HepG2 (cell line): ENCODE measurements around the gene WLS. TPM values are rescaled to one million over a fixed set of nuclear protein-coding genes. Genes with fewer than 3 reads are reported as not detected.

Experiments used
- ATAC-seq: fragments of 200-7000 bp; cut with Tn5 transposase; 3 replicates; pipeline ENCODE4 v1.9.1; 2020; ENCODE audit warnings: mild to moderate bottlenecking, moderate library complexity
- BruUV-seq: library from RNA; stranded (reverse); fragments of 400-500 nt; replicated peaks from 2 replicates; lab custom pipeline; 2021; lab: Mats Ljungman, UMichigan
- CTCF ChIA-PET: fragments of 300-600 bp; formaldehyde crosslinking; extraction: SDS; loops from one replicate; lab custom pipeline; 2021; ENCODE audit warnings: low total read pairs, inconsistent platforms, low intra/inter-chr PET ratio; lab: Yijun Ruan, JAX
- POLR2A ChIA-PET: fragments of 350-600 bp; sonication (Branson Sonifier 250); formaldehyde crosslinking; loops from one replicate; lab custom pipeline; 2020; ENCODE audit warnings: antibody characterized with exemption, inconsistent platforms; lab: Yijun Ruan, JAX
- DNase-seq: peaks from one replicate; pipeline ENCODE4 v3.0.0-alpha.2; 2015; ENCODE audit warnings: low spot score
- FAIRE-seq: peaks from 3 replicates; lab custom pipeline; 2011; peaks lifted over from hg19 to GRCh38; lab: Jason Lieb, UNC
- H2AFZ ChIP-seq: one replicate; pipeline ENCODE4 v1.6.1; 2011; ENCODE audit warnings: low read length, inconsistent platforms
- H3K27ac ChIP-seq: fragments of 300-600 bp; 3 replicates; pipeline ENCODE4 v1.8.0; 2011; ENCODE audit warnings: mixed run types, mild to moderate bottlenecking, mixed read lengths, low read length, inconsistent platforms; ENCODE audit not compliant: insufficient read depth; ENCODE audit errors: extremely low read length
- H3K27me3 ChIP-seq, 2 experiments: fragments of 200-600 bp in 1 of 2; 2 replicates in 1 of 2; 3 replicates in 1 of 2; pipeline versions ENCODE4 v1.6.0 to v1.8.0; 2011; ENCODE audit warnings: low read length in 2 of 2, mild to moderate bottlenecking in 2 of 2, moderate library complexity in 2 of 2, inconsistent platforms in 1 of 2; ENCODE audit not compliant: insufficient read depth in 2 of 2, control insufficient read depth in 1 of 2
- H3K36me3 ChIP-seq, 2 experiments: fragments of 200-600 bp in 1 of 2; replicated peaks in 1 of 2; 2 replicates in 1 of 2; 3 replicates in 1 of 2; pipeline versions ENCODE4 v1.5.1 to v1.8.0; 2011; ENCODE audit warnings: low read length in 2 of 2, inconsistent platforms in 1 of 2; ENCODE audit not compliant: insufficient read depth in 2 of 2, control insufficient read depth in 1 of 2
- H3K4me1 ChIP-seq: 2 replicates; pipeline ENCODE4 v1.5.1; 2012; ENCODE audit warnings: low read length, inconsistent platforms; ENCODE audit not compliant: insufficient read depth
- H3K4me2 ChIP-seq: 2 replicates; pipeline ENCODE4 v1.6.0; 2011; ENCODE audit warnings: low read depth, low read length, inconsistent platforms
- H3K4me3 ChIP-seq, 3 experiments: fragments of 200-600 bp in 1 of 3; sonication (generic), shearing (Covaris generic) in 1 of 3; replicated peaks in 1 of 3; 2 replicates each; pipeline ENCODE4 v1.5.1; 2011 to 2016; ENCODE audit warnings: low read length in 3 of 3, inconsistent platforms in 2 of 3, low read depth in 2 of 3, mild to moderate bottlenecking in 2 of 3, control low read depth in 1 of 3, mixed read lengths in 1 of 3; ENCODE audit not compliant: insufficient read depth in 1 of 3
- H3K79me2 ChIP-seq: one replicate; pipeline ENCODE4 v1.6.1; 2011; ENCODE audit warnings: low read length, inconsistent platforms; ENCODE audit not compliant: insufficient read depth
- H3K9ac ChIP-seq: 2 replicates; pipeline ENCODE4 v1.6.0; 2011; ENCODE audit warnings: mild to moderate bottlenecking, low read depth, low read length, inconsistent platforms; ENCODE audit not compliant: insufficient read depth
- H3K9me3 ChIP-seq: 2 replicates; pipeline ENCODE4 v1.5.1; 2012; ENCODE audit warnings: mild to moderate bottlenecking, low read length
- H4K20me1 ChIP-seq: 2 replicates; pipeline ENCODE4 v1.6.0; 2011; ENCODE audit warnings: inconsistent platforms, mild to moderate bottlenecking, low read length, moderate library complexity; ENCODE audit not compliant: insufficient read depth
- CC2D1A ChIP-seq: sonication (generic); formaldehyde crosslinking; IDR thresholded peaks from 2 replicates; pipeline ENCODE4 v1.8.1; 2023; ENCODE audit warnings: mild to moderate bottlenecking, missing genetic modification reagents
- DR1 ChIP-seq: sonication (generic); formaldehyde crosslinking; IDR thresholded peaks from 2 replicates; pipeline ENCODE4 v1.8.0; 2021; ENCODE audit warnings: mild to moderate bottlenecking, missing genetic modification reagents, inconsistent platforms
- FOXC1 ChIP-seq: sonication (generic); formaldehyde crosslinking; IDR thresholded peaks from 2 replicates; pipeline ENCODE4 v1.8.0; 2022; ENCODE audit warnings: mild to moderate bottlenecking, missing genetic modification reagents, borderline replicate concordance
- FOXO1 ChIP-seq: sonication (generic); formaldehyde crosslinking; IDR thresholded peaks from 2 replicates; pipeline ENCODE4 v1.4.0; 2020; ENCODE audit warnings: missing genetic modification reagents
- TEAD3 ChIP-seq: optimal IDR thresholded peaks from 2 replicates; pipeline ENCODE3; 2016; ENCODE audit warnings: borderline replicate concordance
- ZNF430 ChIP-seq: sonication (generic); formaldehyde crosslinking; IDR thresholded peaks from 2 replicates; pipeline ENCODE4 v1.9.0; 2021; ENCODE audit warnings: mild to moderate bottlenecking, missing genetic modification reagents
- ZNF468 ChIP-seq: sonication (generic); formaldehyde crosslinking; IDR thresholded peaks from 2 replicates; pipeline ENCODE4 v1.8.0; 2022; ENCODE audit warnings: mild to moderate bottlenecking, moderate library complexity, missing genetic modification reagents
- ZNF530 ChIP-seq: sonication (generic); formaldehyde crosslinking; IDR thresholded peaks from 2 replicates; pipeline ENCODE4 v1.5.0; 2020; ENCODE audit warnings: low read depth, mild to moderate bottlenecking, missing genetic modification reagents
- WGBS: methylation state at CpG from one replicate; pipeline ENCODE4 v1.1.6; 2017; ENCODE audit warnings: low lambda C conversion rate; 5-methylcytosine and 5-hydroxymethylcytosine counted together
- in situ Hi-C: cut with HindIII; loops from 2 replicates; pipeline ENCODE4 v1.10.0; 2017; ENCODE audit warnings: low pct_unique_long_range_greater_than_20kb; ENCODE audit not compliant: extremely low pct_ligation_motif_present
- intact Hi-C: fragments of 100-400 bp; cut with micrococcal nuclease; formaldehyde crosslinking; loops from one replicate; pipeline ENCODE4 v1.10.0; 2022; ENCODE audit not compliant: unreplicated experiment
- polyA plus RNA-seq, 8 experiments: library from polyadenylated mRNA; depleted of rRNA in 3 of 8; stranded (reverse) in 7 of 8; unstranded in 1 of 8; fragments of >200 nt; fragmentation: Illumina TruSeq in 4 of 8; extraction: Trizol in 4 of 8; gene quantifications; 2 replicates each; pipeline versions ENCODE4 v1.2.1 to v1.2.3, GENCODE V29; 2011 to 2016; ENCODE audit warnings: low read depth in 4 of 8, missing spikeins in 1 of 8, mixed read lengths in 1 of 8; ENCODE audit not compliant: insufficient read depth in 1 of 8
- total RNA-seq, 5 experiments: library from RNA; depleted of rRNA; stranded (reverse); fragments of >200 nt; fragmentation: Illumina TruSeq; extraction: Trizol; gene quantifications; 2 replicates each; pipeline ENCODE4 v1.2.3, GENCODE V29; 2016; ENCODE audit warnings: low read depth in 1 of 5
- TF ChIP-seq, protein P1 (sequence below): sonication (generic); formaldehyde crosslinking; IDR thresholded peaks from 2 replicates; pipeline ENCODE4 v1.4.0; 2020; ENCODE audit warnings: missing genetic modification reagents, mild to moderate bottlenecking, borderline replicate concordance
- TF ChIP-seq, protein P2 (sequence below): sonication (generic); formaldehyde crosslinking; IDR thresholded peaks from 2 replicates; pipeline ENCODE4 v1.5.0; 2020; ENCODE audit warnings: missing genetic modification reagents
- TF ChIP-seq, protein P3 (sequence below): sonication (generic); formaldehyde crosslinking; IDR thresholded peaks from 2 replicates; pipeline ENCODE4 v1.5.0; 2020; ENCODE audit warnings: mild to moderate bottlenecking, missing genetic modification reagents

Gene WLS
- total and polyA plus RNA-seq, 2 of the 13 experiments (the other 11 are each of a cell fraction or from before 2014, with no cell fraction given), result not detected

DNA sequence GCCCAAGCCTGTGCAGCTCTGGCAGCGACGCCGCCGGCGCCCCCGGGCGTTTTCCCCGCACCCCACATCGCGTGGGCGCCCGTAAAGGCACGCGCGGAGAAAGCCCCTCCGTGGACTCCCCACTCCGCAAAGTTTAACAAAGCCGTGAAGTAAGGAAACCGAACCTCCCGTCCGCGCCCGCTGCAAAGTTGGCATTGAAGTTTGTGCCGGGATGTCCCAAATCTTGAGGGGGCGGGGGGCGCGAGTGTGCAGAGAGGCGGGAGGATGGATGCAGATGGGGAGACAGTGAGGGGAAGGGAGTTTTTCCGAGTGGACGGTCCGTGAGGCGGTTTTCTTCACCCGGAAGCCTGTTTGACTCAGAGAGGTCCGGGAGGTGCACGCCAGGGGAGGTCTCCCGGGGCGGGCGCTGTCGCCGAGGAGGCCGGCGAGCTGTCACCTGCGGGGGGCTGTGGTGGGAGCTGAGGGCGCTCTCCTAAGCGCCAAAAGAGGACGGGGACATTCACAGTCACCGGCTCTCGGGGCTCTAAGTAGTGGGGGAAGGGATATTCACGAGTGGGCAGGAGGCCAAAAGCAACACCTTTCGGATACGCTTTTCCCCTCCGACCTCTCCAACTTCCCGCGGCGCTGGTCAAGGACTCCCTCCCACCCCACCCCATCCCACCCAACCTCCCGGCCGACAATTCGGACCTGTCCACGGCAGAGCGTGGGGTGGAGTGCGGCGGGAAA, 1.3 kb downstream of the WLS start:
- ATAC-seq (no peak), DNase-seq (no peak), FAIRE-seq (no peak)
- in situ Hi-C loops (no loop called here), intact Hi-C loops (no loop called here)
- Histone ChIP-seq H3K4me2 (no peak overlapping the region), H3K4me1 (no peaks in the 10 kb centered on the region), H3K27me3 (peaks cover 1 to 30% of the 10 kb centered on the region in 2 experiments; a peak in 3 of 5 replicates), H3K9ac (no peak overlapping the region), H3K79me2 (no peaks in the 10 kb centered on the region), H4K20me1 (no peaks in the 10 kb centered on the region), H3K36me3 (no peaks in the 10 kb centered on the region), H3K27ac (no peak overlapping the region), H2AFZ (no peak overlapping the region), H3K4me3 (no peak overlapping the region), H3K9me3 (no peaks in the 10 kb centered on the region)
- 35% methylated on average over 51 of the region's 62 CpGs for WGBS
- TF ChIP-seq ZNF468 (CRISPR knock-in tag) (no peak), FOXO1 (CRISPR knock-in tag) (no peak), ZNF530 (CRISPR knock-in tag) (no peak), TEAD3 (no peak), DR1 (no peak), ZNF430 (CRISPR knock-in tag) (no peak), CC2D1A (CRISPR knock-in tag) (no peak), FOXC1 (CRISPR knock-in tag) (no peak)
- TF ChIP-seq, protein P1, sequence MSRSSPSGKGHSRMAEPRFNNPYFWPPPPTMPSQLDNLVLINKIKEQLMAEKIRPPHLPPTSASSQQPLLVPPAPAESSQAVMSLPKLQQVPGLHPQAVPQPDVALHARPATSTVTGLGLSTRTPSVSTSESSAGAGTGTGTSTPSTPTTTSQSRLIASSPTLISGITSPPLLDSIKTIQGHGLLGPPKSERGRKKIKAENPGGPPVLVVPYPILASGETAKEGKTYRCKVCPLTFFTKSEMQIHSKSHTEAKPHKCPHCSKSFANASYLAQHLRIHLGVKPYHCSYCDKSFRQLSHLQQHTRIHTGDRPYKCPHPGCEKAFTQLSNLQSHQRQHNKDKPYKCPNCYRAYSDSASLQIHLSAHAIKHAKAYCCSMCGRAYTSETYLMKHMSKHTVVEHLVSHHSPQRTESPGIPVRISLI, result no peak
- TF ChIP-seq, protein P2, sequence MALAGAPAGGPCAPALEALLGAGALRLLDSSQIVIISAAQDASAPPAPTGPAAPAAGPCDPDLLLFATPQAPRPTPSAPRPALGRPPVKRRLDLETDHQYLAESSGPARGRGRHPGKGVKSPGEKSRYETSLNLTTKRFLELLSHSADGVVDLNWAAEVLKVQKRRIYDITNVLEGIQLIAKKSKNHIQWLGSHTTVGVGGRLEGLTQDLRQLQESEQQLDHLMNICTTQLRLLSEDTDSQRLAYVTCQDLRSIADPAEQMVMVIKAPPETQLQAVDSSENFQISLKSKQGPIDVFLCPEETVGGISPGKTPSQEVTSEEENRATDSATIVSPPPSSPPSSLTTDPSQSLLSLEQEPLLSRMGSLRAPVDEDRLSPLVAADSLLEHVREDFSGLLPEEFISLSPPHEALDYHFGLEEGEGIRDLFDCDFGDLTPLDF (CRISPR knock-in tag), result no peak
- TF ChIP-seq, protein P3, sequence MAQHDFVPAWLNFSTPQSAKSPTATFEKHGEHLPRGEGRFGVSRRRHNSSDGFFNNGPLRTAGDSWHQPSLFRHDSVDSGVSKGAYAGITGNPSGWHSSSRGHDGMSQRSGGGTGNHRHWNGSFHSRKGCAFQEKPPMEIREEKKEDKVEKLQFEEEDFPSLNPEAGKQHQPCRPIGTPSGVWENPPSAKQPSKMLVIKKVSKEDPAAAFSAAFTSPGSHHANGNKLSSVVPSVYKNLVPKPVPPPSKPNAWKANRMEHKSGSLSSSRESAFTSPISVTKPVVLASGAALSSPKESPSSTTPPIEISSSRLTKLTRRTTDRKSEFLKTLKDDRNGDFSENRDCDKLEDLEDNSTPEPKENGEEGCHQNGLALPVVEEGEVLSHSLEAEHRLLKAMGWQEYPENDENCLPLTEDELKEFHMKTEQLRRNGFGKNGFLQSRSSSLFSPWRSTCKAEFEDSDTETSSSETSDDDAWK (CRISPR knock-in tag), result no peak
- BruUV-seq, result no TSS peak
- POLR2A ChIA-PET, result no interaction called here
- CTCF ChIA-PET, result no interaction called here
